Activated CD4-positive, alpha-beta memory T cell treated with anti-CD3 and anti-CD28 coated beads, Interleukin-2, amount 10 ng/mL, durations not matched to agents 7 days and 5 days (primary cell): Measurements from ENCODE around the gene CCDC102A. TPM values are rescaled to one million over a fixed set of nuclear protein-coding genes. Genes with fewer than 3 reads are reported as not detected.
"Not testable (repeated sequence)": the region's sequence is repeated elsewhere in the genome, so short reads cannot be mapped to it uniquely, and the experiment has no call there.

ENCODE experiments used
- CTCF ChIA-PET: fragments of 350-600 bp; sonication (Branson Sonifier 250); formaldehyde crosslinking; loops from one replicate; lab custom pipeline; 2021; ENCODE audit warnings: antibody characterized with exemption, inconsistent platforms; lab: Charles Lee
- POLR2A ChIA-PET: fragments of 350-600 bp; sonication (Branson Sonifier 250); formaldehyde crosslinking; loops from one replicate; lab custom pipeline; 2021; ENCODE audit warnings: antibody characterized with exemption; lab: Charles Lee
- DNase-seq: peaks from one replicate; pipeline ENCODE4 v3.0.0-alpha.2; 2020
- H3K27ac Mint-ChIP-seq: one replicate; pipeline ENCODE4 v1.8.0; 2021; ENCODE audit warnings: mild to moderate bottlenecking, mixed read lengths
- H3K27me3 Mint-ChIP-seq: one replicate; pipeline ENCODE4 v1.8.0; 2021; ENCODE audit warnings: mixed read lengths
- H3K36me3 Mint-ChIP-seq: one replicate; pipeline ENCODE4 v1.8.0; 2021; ENCODE audit warnings: low read depth, mixed read lengths
- H3K4me1 Mint-ChIP-seq: one replicate; pipeline ENCODE4 v1.8.0; 2021; ENCODE audit warnings: mixed read lengths
- H3K4me3 Mint-ChIP-seq: one replicate; pipeline ENCODE4 v1.8.0; 2021; ENCODE audit warnings: mild to moderate bottlenecking, mixed read lengths
- H3K9me3 Mint-ChIP-seq: one replicate; pipeline ENCODE4 v1.8.0; 2021; ENCODE audit warnings: mixed read lengths
- total RNA-seq, 2 experiments: library from RNA; stranded (reverse); gene quantifications; one replicate each; pipeline ENCODE4 v1.2.3, GENCODE V29; 2021

The CCDC102A gene
- total RNA-seq, 2 experiments from 2014 or later: 9.1 to 9.7 TPM

DNA sequence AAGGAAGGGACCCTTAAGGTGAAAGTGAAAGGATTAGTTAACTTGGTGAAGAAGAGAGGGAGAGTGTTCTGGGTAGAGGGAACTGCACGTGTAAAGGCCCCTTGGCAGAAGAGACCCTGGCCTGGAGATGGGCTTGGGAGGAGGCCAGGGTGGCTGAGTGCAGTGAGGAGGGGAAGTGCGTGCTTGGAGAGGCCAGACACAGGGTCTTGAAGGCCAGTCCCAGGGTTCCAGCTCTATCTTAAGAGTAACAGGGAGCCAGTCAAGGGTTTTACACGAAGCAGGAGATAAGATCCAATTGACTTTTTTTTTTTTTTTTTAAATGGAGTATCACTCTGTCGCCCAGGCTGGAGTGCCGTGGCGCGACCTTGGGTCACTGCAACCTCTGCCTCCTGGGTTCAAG lies 34.9 kb downstream of the CCDC102A start:
- no peaks in the 10 kb centered on the region for H3K27me3 Mint-ChIP-seq
- H3K4me3 Mint-ChIP-seq: no peak overlapping the region
- no peak overlapping the region for H3K27ac Mint-ChIP-seq
- H3K9me3 Mint-ChIP-seq: no peaks in the 10 kb centered on the region
- DNase-seq: no peak
- H3K4me1 Mint-ChIP-seq: peaks cover 11% of the 10 kb centered on the region
- ChIA-PET CTCF (no interaction called here), POLR2A (interaction anchor here (1.0 kb wide), 1 partner anchor 29 kb away, joined by 3 read pairs; no protein-coding TSS in a partner anchor)
- H3K36me3 Mint-ChIP-seq: no peaks in the 10 kb centered on the region

DNA sequence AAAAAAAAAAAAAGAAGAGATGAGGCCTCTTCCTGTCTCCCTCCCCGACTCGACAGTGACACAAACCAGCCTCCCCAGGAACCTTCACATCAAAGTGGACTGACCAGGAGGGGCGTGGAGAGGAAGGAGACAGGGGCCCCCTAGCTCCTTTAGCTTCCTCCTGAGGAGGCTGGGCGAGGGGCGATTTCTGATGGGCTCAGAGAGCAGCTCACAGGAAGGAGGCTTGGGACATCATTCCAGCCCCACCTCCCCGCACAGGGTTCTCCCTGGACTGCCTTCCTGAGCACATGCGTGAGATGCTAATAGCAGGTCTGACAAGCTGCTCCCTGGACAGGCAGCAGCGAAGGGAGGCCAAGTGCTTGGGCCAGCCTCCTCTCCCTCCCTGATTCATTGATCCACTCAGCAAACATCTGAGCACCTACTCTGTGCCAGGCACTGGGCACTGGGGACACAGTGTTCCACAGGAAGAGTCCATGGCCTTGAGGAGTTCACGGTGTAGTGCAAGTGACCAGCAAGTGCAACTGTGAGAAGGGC lies 35.7 kb downstream of the CCDC102A start:
- peak; percentile 27 for DNase-seq
- H3K36me3 Mint-ChIP-seq: no peaks in the 10 kb centered on the region
- no peak overlapping the region for H3K4me3 Mint-ChIP-seq
- H3K27ac Mint-ChIP-seq: no peak overlapping the region
- CTCF ChIA-PET: interaction anchor here (0.7 kb wide), 1 partner anchor 157 kb away, joined by 3 read pairs; no protein-coding TSS in a partner anchor
- POLR2A ChIA-PET: interaction anchor here (1.0 kb wide), 1 partner anchor 30 kb away, joined by 3 read pairs; no protein-coding TSS in a partner anchor
- no peaks in the 10 kb centered on the region for H3K27me3 Mint-ChIP-seq
- no peaks in the 10 kb centered on the region for H3K9me3 Mint-ChIP-seq
- H3K4me1 Mint-ChIP-seq: peaks cover 11% of the 10 kb centered on the region

DNA sequence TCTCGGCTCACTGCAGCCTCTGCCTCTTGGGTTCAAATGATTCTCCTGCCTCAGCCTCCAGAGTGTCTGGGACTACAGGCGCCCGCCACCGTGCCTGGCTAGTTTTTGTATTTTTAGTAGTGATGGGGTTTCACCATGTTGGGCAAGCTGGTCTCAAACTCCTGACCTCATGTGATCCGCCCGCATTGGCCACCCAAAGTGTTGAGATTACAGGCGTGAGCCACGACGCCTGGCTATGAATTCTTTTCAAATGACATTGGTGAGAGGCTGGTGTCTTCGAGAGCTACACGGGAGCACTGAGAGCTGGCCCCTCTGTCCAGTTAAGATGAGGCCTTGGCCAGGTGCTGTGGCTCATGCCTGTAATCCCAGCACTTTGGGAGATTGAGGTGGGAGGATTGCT lies 36.4 kb downstream of the CCDC102A start:
- H3K4me1 Mint-ChIP-seq: peaks cover 11% of the 10 kb centered on the region
- not testable (repeated sequence) for H3K4me3 Mint-ChIP-seq, H3K9me3 Mint-ChIP-seq, H3K27ac Mint-ChIP-seq, H3K27me3 Mint-ChIP-seq, H3K36me3 Mint-ChIP-seq, DNase-seq
- POLR2A ChIA-PET: interaction anchor here (1.3 kb wide), 1 partner anchor 37 kb away, joined by 3 read pairs; the partner anchor contains the start of gene POLR2C
- CTCF ChIA-PET: interaction anchor here (0.7 kb wide), 1 partner anchor 157 kb away, joined by 3 read pairs; no protein-coding TSS in a partner anchor

- ChIA-PET POLR2A (no interaction called here), CTCF (no interaction called here)
- H3K36me3 Mint-ChIP-seq: no peaks in the 10 kb centered on the region
- H3K27me3 Mint-ChIP-seq: peaks cover 7% of the 10 kb centered on the region
- no peak overlapping the region for H3K27ac Mint-ChIP-seq
- no peak overlapping the region for H3K4me3 Mint-ChIP-seq
- DNase-seq: no peak
- no peaks in the 10 kb centered on the region for H3K9me3 Mint-ChIP-seq
- peaks cover 11% of the 10 kb centered on the region for H3K4me1 Mint-ChIP-seq
These were observed 38.3 kb downstream of the CCDC102A start for GRCh38 chr16:57498031-57498430.

GRCh38 chr16:57497121-57497520 lies 39.2 kb downstream of the CCDC102A start:
- no peaks in the 10 kb centered on the region for H3K36me3 Mint-ChIP-seq
- H3K27me3 Mint-ChIP-seq: peaks cover 9% of the 10 kb centered on the region
- no peaks in the 10 kb centered on the region for H3K9me3 Mint-ChIP-seq
- H3K4me3 Mint-ChIP-seq: no peak overlapping the region
- ChIA-PET POLR2A (interaction anchor here (0.6 kb wide), 1 partner anchor 13 kb away, joined by 3 read pairs; no protein-coding TSS in a partner anchor), CTCF (no interaction called here)
- peaks cover 11% of the 10 kb centered on the region for H3K4me1 Mint-ChIP-seq
- H3K27ac Mint-ChIP-seq: no peak overlapping the region
- DNase-seq: no peak

- POLR2A ChIA-PET: no interaction called here
- H3K27ac Mint-ChIP-seq: no peak overlapping the region
- no peaks in the 10 kb centered on the region for H3K4me1 Mint-ChIP-seq
- CTCF ChIA-PET: no interaction called here
- no peaks in the 10 kb centered on the region for H3K36me3 Mint-ChIP-seq
- H3K27me3 Mint-ChIP-seq: peaks cover 14% of the 10 kb centered on the region
- no peak overlapping the region for H3K4me3 Mint-ChIP-seq
- DNase-seq: no peak
- H3K9me3 Mint-ChIP-seq: no peaks in the 10 kb centered on the region
These were observed 42.6 kb downstream of the CCDC102A start for GRCh38 chr16:57493767-57494166.

DNA sequence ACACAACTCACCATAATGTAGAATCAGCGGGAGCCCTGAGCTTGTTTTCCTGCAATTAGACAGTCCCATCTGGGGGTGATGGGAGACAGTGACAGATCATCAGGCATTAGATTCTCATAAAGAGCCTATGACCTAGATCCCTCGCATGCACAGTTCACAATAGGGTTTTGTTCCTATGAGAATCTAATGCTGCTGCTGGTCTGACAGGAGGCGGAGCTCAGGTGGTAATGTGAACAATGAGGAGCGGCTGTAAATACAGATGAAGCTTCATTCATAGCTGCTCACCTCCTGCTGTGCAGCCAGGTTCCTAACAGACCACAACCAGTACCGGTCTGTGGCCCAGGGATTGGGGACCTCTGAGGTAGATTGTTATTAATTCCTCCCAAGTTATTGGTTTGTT lies 47.1 kb downstream of the CCDC102A start:
- ChIA-PET POLR2A (interaction anchor here (1.3 kb wide), 1 partner anchor 42 kb away, joined by 3 read pairs; the partner anchor contains the start of genes CIAPIN1 and COQ9), CTCF (interaction anchor here (0.8 kb wide), 1 partner anchor 31 kb away, joined by 4 read pairs; no protein-coding TSS in a partner anchor)
- no peaks in the 10 kb centered on the region for H3K36me3 Mint-ChIP-seq
- peaks cover 18% of the 10 kb centered on the region for H3K4me1 Mint-ChIP-seq
- no peak overlapping the region for H3K27ac Mint-ChIP-seq
- no peak for DNase-seq
- no peak overlapping the region for H3K4me3 Mint-ChIP-seq
- no peaks in the 10 kb centered on the region for H3K9me3 Mint-ChIP-seq
- H3K27me3 Mint-ChIP-seq: peaks cover 22% of the 10 kb centered on the region

- peak overlapping the region; percentile 60 for H3K4me3 Mint-ChIP-seq
- no peak for DNase-seq
- ChIA-PET POLR2A (interaction anchor here (0.9 to 3.7 kb wide), 6 partner anchors 22 to 248 kb away, joined by 3 to 23 read pairs (median 4); partner anchors contain the start of genes CCDC102A, CIAPIN1, COQ9 and KATNB1), CTCF (interaction anchor here (1.1 to 1.6 kb wide), 6 partner anchors 12 to 90 kb away, joined by 4 to 7 read pairs (median 4); partner anchors contain the start of genes CCDC102A and POLR2C)
- peaks cover 18% of the 10 kb centered on the region for H3K4me1 Mint-ChIP-seq
- no peak overlapping the region for H3K27ac Mint-ChIP-seq
- no peaks in the 10 kb centered on the region for H3K9me3 Mint-ChIP-seq
- H3K27me3 Mint-ChIP-seq: peaks cover 17% of the 10 kb centered on the region
- no peaks in the 10 kb centered on the region for H3K36me3 Mint-ChIP-seq
These were observed 49.2 kb downstream of the CCDC102A start for GRCh38 chr16:57486858-57487834.

GRCh38 chr16:57485916-57486857 lies 50.2 kb downstream of the CCDC102A start, which contains the start of gene DOK4:
TSS of gene DOK4 (minus strand) at chr16:57486493. CDS start at chr16:57479507, 6,986 bp downstream.
- Mint-ChIP-seq H3K36me3 (no peaks in the 10 kb centered on the region), H3K4me3 (peak within 1 kb of the TSS; percentile 75), H3K27ac (peak within 1 kb of the TSS; percentile 40), H3K4me1 (peaks cover 18% of the 10 kb centered on the region), H3K27me3 (peaks cover 11% of the 10 kb centered on the region), H3K9me3 (no peaks in the 10 kb centered on the region)
- POLR2A ChIA-PET: interaction anchor here (0.6 to 3.7 kb wide), 8 partner anchors 24 to 779 kb away, joined by 3 to 23 read pairs (median 4); partner anchors contain the start of genes CCDC102A, CIAPIN1, COQ9 and KATNB1
- peak; percentile 80 for DNase-seq
- CTCF ChIA-PET: interaction anchor here (0.6 to 3.1 kb wide), 5 partner anchors 11 to 105 kb away, joined by 3 to 12 read pairs (median 4); partner anchors contain the start of gene POLR2C

DNA sequence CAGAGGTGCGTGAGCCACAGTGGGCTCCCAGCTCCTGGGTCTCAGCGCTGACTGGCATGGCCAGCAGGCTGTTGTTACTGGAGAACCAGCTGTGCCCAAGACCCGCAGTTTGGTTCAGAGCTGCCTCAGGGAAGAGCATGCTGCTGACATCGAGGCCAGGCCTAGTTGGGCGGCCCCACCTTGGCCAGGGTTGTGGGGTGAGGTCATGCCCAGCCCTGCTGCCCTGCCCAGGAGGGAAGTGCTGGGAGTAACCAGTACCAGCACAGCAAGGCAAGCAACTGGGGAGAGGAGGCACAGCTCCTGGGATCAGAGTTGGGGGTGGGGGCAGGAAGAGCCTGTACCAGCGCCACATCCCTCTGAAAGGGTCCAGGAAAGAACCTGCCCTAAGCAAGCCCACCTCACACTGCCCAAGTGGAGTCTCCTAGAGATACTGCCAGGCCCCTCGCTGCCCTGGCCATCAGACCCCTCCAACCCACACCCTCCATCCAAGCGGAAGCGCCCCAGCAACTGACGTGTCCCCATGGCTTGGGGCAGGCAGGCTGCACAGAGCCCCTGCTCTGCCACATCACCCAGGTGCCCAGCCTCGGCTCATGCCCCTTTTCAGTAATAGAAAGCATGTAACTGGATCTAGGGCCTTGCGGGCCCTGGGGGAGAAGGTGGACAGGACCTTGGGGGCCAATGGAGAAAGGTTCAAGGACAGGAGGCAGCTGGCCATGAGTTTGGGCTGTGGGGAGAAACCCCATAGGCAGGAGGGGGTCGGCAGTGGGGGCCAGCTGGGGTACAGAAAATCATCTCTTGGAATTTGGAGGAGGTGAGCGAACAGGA lies 51.1 kb downstream of the CCDC102A start:
- no peaks in the 10 kb centered on the region for H3K9me3 Mint-ChIP-seq
- H3K27ac Mint-ChIP-seq: no peak overlapping the region

More for the DNA sequence above, 51.1 kb downstream of the CCDC102A start:
- ChIA-PET POLR2A (interaction anchor here (0.8 to 3.7 kb wide), 4 partner anchors 23 to 52 kb away, joined by 3 to 23 read pairs (median 9); partner anchors contain the start of genes CCDC102A, CIAPIN1, COQ9 and POLR2C), CTCF (interaction anchor here (0.6 to 3.1 kb wide), 4 partner anchors 20 to 106 kb away, joined by 3 to 12 read pairs (median 3); partner anchors contain the start of gene POLR2C)
- Mint-ChIP-seq H3K4me1 (peaks cover 18% of the 10 kb centered on the region), H3K4me3 (peak overlapping the region; percentile 75), H3K36me3 (no peaks in the 10 kb centered on the region), H3K27me3 (peaks cover 11% of the 10 kb centered on the region)
- DNase-seq: no peak
